Esophagus squamous epithelium (tissue), 4 donors: ENCODE results near the gene CAVIN1.
"Not testable (repeated sequence)": the region's sequence is repeated elsewhere in the genome, so short reads cannot be mapped to it uniquely, and the experiment has no call there.

Experiments used
- POLR2A ChIP-seq, 4 donors: fragments of 450-650 bp; IDR thresholded peaks; one replicate each; pipeline ENCODE4 v1.6.1; 2017; ENCODE audit warnings: antibody characterized with exemption in 4 of 4, mild to moderate bottlenecking in 4 of 4, moderate library complexity in 3 of 4
- TF ChIP-seq, protein P1 (sequence below), 6 experiments: fragments of 450-650 bp in 4 of 6; fragments of 200-600 bp in 2 of 6; sonication (generic) in 2 of 6; IDR thresholded peaks; one replicate each; pipeline ENCODE4 v1.5.1; 2016 to 2019; ENCODE audit warnings: antibody characterized with exemption in 6 of 6, mild to moderate bottlenecking in 4 of 6, moderate library complexity in 4 of 6

DNA sequence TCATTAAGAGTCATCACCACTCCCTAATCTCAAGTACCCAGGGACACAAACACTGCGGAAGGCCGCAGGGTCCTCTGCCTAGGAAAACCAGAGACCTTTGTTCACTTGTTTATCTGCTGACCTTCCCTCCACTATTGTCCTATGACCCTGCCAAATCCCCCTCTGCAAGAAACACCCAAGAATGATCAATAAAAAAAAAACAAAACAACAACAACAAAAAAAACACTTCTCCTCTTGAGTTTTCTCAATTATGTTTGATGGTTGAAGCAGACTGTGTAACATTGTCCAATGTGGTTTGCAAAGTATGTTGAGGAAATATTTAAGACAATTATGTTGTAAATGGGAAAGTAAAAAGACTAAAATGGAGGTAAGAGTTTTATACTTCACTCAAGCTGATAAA is 26.8 kb upstream of the CAVIN1 start:
- TF ChIP-seq, protein P1, sequence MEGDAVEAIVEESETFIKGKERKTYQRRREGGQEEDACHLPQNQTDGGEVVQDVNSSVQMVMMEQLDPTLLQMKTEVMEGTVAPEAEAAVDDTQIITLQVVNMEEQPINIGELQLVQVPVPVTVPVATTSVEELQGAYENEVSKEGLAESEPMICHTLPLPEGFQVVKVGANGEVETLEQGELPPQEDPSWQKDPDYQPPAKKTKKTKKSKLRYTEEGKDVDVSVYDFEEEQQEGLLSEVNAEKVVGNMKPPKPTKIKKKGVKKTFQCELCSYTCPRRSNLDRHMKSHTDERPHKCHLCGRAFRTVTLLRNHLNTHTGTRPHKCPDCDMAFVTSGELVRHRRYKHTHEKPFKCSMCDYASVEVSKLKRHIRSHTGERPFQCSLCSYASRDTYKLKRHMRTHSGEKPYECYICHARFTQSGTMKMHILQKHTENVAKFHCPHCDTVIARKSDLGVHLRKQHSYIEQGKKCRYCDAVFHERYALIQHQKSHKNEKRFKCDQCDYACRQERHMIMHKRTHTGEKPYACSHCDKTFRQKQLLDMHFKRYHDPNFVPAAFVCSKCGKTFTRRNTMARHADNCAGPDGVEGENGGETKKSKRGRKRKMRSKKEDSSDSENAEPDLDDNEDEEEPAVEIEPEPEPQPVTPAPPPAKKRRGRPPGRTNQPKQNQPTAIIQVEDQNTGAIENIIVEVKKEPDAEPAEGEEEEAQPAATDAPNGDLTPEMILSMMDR (IDR thresholded peaks at IDR 0.05), result not testable (repeated sequence)
- TF ChIP-seq POLR2A (IDR thresholded peaks at IDR 0.05), result not testable (repeated sequence)
